ENCODE results near the gene HHATL.

Gene HHATL

GRCh38 chr3:42698216-42698910, 4.2 kb downstream of the HHATL start:
- DNase-seq (ENCODE audit: low spot score) = no peak

GRCh38 chr3:42697289-42698051, 5.1 kb downstream of the HHATL start:
- DNase-seq (ENCODE audit: low spot score) = no peak

GRCh38 chr3:42696356-42697288, 6.0 kb downstream of the HHATL start:
- DNase-seq (ENCODE audit: low spot score) = no peak

- no peak for DNase-seq (ENCODE audit: low spot score)
These were observed 8.2 kb downstream of the HHATL start for GRCh38 chr3:42694366-42694765.

- DNase-seq (ENCODE audit: low spot score) = no peak
These were observed 9.1 kb downstream of the HHATL start for GRCh38 chr3:42693530-42693930.

GRCh38 chr3:42692667-42693529, 9.7 kb downstream of the HHATL start:
- no peak for DNase-seq (ENCODE audit: low spot score)

GRCh38 chr3:42691816-42692666, 10.6 kb downstream of the HHATL start:
- no peak for DNase-seq (ENCODE audit: low spot score)

- DNase-seq (ENCODE audit: low spot score) = no peak
These were observed 11.6 kb downstream of the HHATL start for GRCh38 chr3:42690766-42691680.

GRCh38 chr3:42690191-42690590, 12.4 kb downstream of the HHATL start:
- no peak for DNase-seq (ENCODE audit: low spot score)

GRCh38 chr3:42689421-42690014, 13.1 kb downstream of the HHATL start:
- DNase-seq (ENCODE audit: low spot score) = no peak

- DNase-seq (ENCODE audit: low spot score) = no peak
These were observed 13.8 kb downstream of the HHATL start for GRCh38 chr3:42688487-42689420.

- no peak for DNase-seq (ENCODE audit: low spot score)
These were observed 14.6 kb downstream of the HHATL start for GRCh38 chr3:42688016-42688415.

- no peak for DNase-seq (ENCODE audit: low spot score)
These were observed 15.6 kb downstream of the HHATL start for GRCh38 chr3:42686832-42687650.

- no peak for DNase-seq (ENCODE audit: low spot score)
These were observed 16.4 kb downstream of the HHATL start for GRCh38 chr3:42685891-42686820.

- DNase-seq (ENCODE audit: low spot score) = no peak
These were observed 17.2 kb downstream of the HHATL start, which contains the start of gene KLHL40 for GRCh38 chr3:42685363-42685881. TSS of gene KLHL40 (plus strand) at chr3:42685537. CDS start at chr3:42685619, 82 bp downstream.

All from AG08395 (cell line).